ENCODE measurements around the gene SBNO2. TPM values are rescaled to one million over a fixed set of nuclear protein-coding genes. Genes with fewer than 3 reads are reported as not detected.

SBNO2 gene
- total and polyA plus RNA-seq, 9 of the 15 experiments (the other 6 are each of a cell fraction or from before 2014, with no cell fraction given) = 0.01 to 46.2 (median 6.7) TPM

DNA sequence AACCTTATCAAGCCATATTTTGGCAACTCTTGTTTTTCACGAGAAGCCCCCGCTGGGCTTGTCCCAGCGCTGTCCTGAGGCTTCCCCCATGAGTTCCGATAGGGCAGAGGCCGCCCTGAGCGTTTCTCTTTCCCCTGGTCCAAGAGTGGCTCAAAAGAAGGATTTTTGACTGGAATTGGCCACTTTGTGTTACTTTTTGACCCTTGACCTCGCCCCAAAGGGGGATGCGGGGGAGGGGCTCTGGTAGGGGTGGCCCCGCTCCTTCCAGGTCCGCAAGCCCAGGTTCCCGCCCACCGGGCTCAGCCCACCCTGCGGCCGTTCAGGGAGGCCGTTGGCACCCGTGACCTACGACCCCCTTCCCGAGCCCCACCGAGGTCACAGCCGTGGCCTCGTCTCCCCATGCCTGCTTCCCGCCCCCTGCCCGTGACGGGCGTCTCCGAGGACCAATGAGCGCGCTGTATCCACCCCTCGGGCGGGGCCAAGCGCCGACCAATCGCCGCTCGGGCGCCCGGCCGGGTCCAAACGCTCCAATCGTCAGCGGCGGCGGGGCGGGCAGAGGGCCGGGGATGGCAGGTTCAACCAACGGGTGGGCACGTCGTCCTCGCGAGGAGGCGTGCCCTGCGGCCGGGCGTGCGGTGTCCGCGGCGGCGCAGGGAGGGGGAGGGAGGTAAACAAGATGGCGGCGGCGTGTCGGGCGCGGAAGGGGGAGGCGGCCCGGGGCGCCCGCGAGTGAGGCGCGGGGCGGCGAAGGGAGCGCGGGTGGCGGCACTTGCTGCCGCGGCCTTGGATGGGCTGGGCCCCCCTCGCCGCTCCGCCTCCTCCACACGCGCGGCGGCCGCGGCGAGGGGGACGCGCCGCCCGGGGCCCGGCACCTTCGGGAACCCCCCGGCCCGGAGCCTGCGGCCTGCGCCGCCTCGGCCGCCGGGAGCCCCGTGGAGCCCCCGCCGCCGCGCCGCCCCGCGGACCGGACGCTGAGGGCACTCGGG lies 31.3 kb upstream of the SBNO2 start, which contains the start of gene STK11 (continued):
- TF ChIP-seq ARID3B (CRISPR knock-in tag; IDR thresholded peaks at IDR 0.05; ENCODE audit: borderline replicate concordance) (no peak), CHD2 (IDR thresholded peaks at IDR 0.05; ENCODE audit: low read depth, low read length) (peak; percentile 84), CREBBP (IDR thresholded peaks at IDR 0.05; ENCODE audit: low read depth, low read length) (no peak), ARID4B (CRISPR knock-in tag; IDR thresholded peaks at IDR 0.05) (no peak), SIX5 (IDR thresholded peaks at IDR 0.05; ENCODE audit: borderline replicate concordance in 1 of 2, insufficient read depth in 1 of 2, low read depth in 1 of 2, low read length in 2 of 2) (no peak), RAD51 (IDR thresholded peaks at IDR 0.05; ENCODE audit: borderline replicate concordance, low read depth) (no peak), FOS (IDR thresholded peaks at IDR 0.05; ENCODE audit: extremely low read depth, insufficient read length) (peak; percentile 94), MBD1 (CRISPR knock-in tag; IDR thresholded peaks at IDR 0.05) (no peak), CCNT2 (IDR thresholded peaks at IDR 0.05; ENCODE audit: borderline replicate concordance, extremely low read depth, insufficient read length, low read depth, low read length) (peak; percentile 70), ZNF668 (CRISPR knock-in tag; IDR thresholded peaks at IDR 0.05) (no peak), LEF1 (IDR thresholded peaks at IDR 0.05) (no peak), STAT5B (CRISPR knock-in tag; IDR thresholded peaks at IDR 0.05) (no peak), ETS1 (conservative IDR thresholded peaks at IDR 0.05; ENCODE audit: control insufficient read depth, low read depth, low read length) (peak; percentile 47), ZNF3 (CRISPR knock-in tag; IDR thresholded peaks at IDR 0.05) (no peak), SLC30A9 (CRISPR knock-in tag; IDR thresholded peaks at IDR 0.05) (no peak)
- TF ChIP-seq, protein P1, sequence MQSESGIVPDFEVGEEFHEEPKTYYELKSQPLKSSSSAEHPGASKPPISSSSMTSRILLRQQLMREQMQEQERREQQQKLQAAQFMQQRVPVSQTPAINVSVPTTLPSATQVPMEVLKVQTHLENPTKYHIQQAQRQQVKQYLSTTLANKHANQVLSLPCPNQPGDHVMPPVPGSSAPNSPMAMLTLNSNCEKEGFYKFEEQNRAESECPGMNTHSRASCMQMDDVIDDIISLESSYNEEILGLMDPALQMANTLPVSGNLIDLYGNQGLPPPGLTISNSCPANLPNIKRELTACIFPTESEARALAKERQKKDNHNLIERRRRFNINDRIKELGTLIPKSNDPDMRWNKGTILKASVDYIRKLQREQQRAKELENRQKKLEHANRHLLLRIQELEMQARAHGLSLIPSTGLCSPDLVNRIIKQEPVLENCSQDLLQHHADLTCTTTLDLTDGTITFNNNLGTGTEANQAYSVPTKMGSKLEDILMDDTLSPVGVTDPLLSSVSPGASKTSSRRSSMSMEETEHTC (IDR thresholded peaks at IDR 0.05) = no peak
